AG09319 (cell line): ENCODE results near the gene TRAPPC12.

Source experiments
- DNase-seq: peaks from one replicate; pipeline ENCODE4 v3.0.0-alpha.2; 2010; ENCODE audit warnings: low read depth; ENCODE audit errors: extremely low read depth
- TF ChIP-seq, protein P1 (sequence below): IDR thresholded peaks from 2 replicates; pipeline ENCODE4 v1.5.1; 2011; ENCODE audit warnings: low read depth, mild to moderate bottlenecking, inconsistent platforms, low read length, moderate library complexity

TRAPPC12 gene

GRCh38 chr2:3420769-3421397, 41.4 kb downstream of the TRAPPC12 start:
- TF ChIP-seq, protein P1, sequence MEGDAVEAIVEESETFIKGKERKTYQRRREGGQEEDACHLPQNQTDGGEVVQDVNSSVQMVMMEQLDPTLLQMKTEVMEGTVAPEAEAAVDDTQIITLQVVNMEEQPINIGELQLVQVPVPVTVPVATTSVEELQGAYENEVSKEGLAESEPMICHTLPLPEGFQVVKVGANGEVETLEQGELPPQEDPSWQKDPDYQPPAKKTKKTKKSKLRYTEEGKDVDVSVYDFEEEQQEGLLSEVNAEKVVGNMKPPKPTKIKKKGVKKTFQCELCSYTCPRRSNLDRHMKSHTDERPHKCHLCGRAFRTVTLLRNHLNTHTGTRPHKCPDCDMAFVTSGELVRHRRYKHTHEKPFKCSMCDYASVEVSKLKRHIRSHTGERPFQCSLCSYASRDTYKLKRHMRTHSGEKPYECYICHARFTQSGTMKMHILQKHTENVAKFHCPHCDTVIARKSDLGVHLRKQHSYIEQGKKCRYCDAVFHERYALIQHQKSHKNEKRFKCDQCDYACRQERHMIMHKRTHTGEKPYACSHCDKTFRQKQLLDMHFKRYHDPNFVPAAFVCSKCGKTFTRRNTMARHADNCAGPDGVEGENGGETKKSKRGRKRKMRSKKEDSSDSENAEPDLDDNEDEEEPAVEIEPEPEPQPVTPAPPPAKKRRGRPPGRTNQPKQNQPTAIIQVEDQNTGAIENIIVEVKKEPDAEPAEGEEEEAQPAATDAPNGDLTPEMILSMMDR: no peak
- no peak for DNase-seq

DNA sequence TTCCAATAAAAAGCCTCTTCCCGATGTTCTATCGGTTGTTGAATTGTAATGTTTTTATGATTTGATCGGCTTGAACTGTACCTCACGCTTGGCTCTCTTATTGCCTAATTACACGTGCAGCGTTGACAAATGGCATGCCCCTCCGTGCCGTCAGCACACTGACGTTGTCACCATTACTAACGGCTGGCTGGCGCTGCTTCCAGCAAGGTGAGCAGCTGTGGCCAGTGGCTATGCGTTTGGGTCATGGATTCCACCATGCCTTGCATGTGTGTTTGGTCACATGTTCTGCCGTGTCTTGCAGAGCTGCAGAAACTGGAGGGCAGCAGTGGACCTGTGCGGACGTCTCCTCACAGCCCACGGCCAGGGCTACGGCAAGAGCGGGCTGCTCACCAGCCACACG, 42.1 kb downstream of the TRAPPC12 start:
- DNase-seq: no peak

DNA sequence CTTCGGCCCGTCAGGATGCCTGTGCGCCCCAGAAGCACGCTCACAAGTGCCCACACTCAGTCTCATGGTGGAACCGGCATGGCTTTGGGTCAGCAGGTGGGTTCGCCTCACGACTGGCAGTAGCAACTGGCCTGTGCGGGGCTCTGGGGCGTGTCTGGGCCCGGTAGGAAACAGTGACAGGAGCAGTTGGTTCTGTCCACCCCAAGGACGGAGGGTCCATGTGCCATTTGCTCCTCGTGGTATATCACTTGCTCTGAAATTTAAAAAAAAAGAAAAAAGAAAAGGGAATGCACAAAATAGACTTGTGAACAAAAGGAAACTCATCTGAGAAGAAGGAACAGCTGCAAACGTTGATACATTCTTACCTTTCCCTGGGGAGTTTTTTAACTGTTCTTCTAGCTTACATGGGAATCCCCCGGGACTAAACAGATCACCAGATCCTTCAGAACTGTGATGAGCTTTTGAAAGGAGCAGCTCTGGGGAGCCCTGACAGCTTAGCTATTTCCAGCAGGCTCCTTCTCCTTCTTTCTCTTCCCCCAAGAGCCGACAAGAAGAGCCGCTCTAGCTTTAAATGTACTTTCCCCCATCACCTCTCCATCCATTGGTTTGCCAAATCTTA, 42.8 kb downstream of the TRAPPC12 start:
- DNase-seq: no peak
- TF ChIP-seq, protein P1: no peak

More for the DNA sequence above, 42.1 kb downstream of the TRAPPC12 start:
- TF ChIP-seq, protein P1: no peak

GRCh38 chr2:3423492-3424170, 44.1 kb downstream of the TRAPPC12 start:
- TF ChIP-seq, protein P1: peak; percentile 98
- DNase-seq: no peak

DNA sequence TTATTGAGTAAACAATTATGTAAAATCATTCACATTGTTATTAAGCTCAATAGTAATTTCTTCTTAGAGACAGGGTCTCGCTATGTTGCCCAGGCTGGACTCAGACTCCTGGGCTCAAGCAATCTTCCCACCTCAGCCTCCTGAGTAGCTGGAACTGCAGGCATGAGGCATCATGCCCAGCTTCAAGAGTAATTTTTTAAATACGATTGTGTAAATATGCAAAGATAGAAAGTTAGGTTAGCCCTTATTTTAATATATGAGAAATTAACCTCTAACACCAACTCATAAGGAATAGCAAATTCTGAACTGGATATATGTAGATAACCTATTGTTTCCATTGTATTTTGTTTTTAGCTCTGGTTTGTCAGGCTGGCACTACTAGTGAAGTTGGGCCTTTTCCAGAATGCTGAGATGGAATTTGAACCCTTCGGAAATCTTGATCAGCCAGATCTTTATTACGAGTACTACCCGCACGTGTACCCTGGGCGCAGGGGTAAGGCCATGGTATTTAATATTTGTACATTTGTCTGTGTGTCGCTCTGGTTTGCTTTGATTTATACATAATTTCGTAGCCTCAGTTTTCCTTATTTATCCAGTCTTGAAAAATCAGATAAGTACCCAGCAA, 44.8 kb downstream of the TRAPPC12 start:
- TF ChIP-seq, protein P1: no peak
- no peak for DNase-seq

- DNase-seq: no peak
- TF ChIP-seq, protein P1: no peak
These were observed 47.1 kb downstream of the TRAPPC12 start for GRCh38 chr2:3426615-3427014.

GRCh38 chr2:3427272-3427671, 47.8 kb downstream of the TRAPPC12 start:
- TF ChIP-seq, protein P1: no peak
- DNase-seq: no peak
